ENCODE results near the gene KCNIP1.

DNA sequence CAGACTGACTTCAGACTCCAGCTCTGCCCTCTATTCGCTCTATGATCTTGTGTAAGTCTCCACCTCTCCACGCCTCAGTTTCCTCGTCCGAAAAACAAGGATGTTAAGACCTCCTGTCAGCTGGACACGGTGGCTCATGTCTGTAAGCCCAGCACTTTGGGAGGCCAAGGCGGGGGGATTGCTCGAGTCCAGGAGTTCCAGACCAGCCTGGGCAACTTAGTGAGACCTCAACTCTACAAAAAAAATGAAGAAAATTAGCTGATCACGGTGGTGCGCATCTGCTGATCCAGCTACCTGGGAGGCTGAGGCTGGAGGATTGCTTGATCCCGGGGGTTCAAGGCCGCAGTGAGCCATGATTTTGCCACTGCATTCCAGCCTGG lies 243.1 kb downstream of the KCNIP1 start:
- TF ChIP-seq, protein P1, sequence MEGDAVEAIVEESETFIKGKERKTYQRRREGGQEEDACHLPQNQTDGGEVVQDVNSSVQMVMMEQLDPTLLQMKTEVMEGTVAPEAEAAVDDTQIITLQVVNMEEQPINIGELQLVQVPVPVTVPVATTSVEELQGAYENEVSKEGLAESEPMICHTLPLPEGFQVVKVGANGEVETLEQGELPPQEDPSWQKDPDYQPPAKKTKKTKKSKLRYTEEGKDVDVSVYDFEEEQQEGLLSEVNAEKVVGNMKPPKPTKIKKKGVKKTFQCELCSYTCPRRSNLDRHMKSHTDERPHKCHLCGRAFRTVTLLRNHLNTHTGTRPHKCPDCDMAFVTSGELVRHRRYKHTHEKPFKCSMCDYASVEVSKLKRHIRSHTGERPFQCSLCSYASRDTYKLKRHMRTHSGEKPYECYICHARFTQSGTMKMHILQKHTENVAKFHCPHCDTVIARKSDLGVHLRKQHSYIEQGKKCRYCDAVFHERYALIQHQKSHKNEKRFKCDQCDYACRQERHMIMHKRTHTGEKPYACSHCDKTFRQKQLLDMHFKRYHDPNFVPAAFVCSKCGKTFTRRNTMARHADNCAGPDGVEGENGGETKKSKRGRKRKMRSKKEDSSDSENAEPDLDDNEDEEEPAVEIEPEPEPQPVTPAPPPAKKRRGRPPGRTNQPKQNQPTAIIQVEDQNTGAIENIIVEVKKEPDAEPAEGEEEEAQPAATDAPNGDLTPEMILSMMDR (optimal IDR thresholded peaks at IDR 0.05 in 1 of 3, IDR thresholded peaks at IDR 0.05 in 1 of 3, conservative IDR thresholded peaks at IDR 0.05 in 1 of 3; ENCODE audit: extremely low read depth in 1 of 3, insufficient read depth in 2 of 3, low read length in 3 of 3) = no peak
- no peak for TF ChIP-seq EZH2 (IDR thresholded peaks at IDR 0.05; ENCODE audit: low read length)

Measured in keratinocyte (primary cell).